Vagina (tissue), 2 donors: Measurements from ENCODE around the gene NEDD4L. TPM values are rescaled to one million over a fixed set of nuclear protein-coding genes. Genes with fewer than 3 reads are reported as not detected.
A peak's percentile ranks its signal among the peaks of the same experiment; 100 is the strongest.
"Not testable (repeated sequence)": the region's sequence is repeated elsewhere in the genome, so short reads cannot be mapped to it uniquely, and the experiment has no call there.

Experiments
- DNase-seq, 2 donors: peaks; one replicate each; pipeline ENCODE4 v3.0.0-alpha.2; 2017; ENCODE audit errors: extremely low spot score in 2 of 2
- H3K27ac ChIP-seq: fragments of 200-600 bp; sonication (generic); one replicate; pipeline ENCODE4 v1.5.1; 2019
- H3K27me3 ChIP-seq: fragments of 200-600 bp; sonication (generic); one replicate; pipeline ENCODE4 v1.5.1; 2019
- H3K36me3 ChIP-seq, 2 donors: fragments of 200-600 bp; sonication (generic); one replicate each; pipeline ENCODE4 v1.5.1; 2017 to 2019
- H3K4me1 ChIP-seq: fragments of 200-600 bp; sonication (generic); one replicate; pipeline ENCODE4 v1.5.1; 2019
- H3K4me3 ChIP-seq, 2 donors: fragments of 200-600 bp; sonication (generic); 1 replicate in 1 of 2; 2 replicates in 1 of 2; pipeline ENCODE4 v1.5.1; 2016 to 2019
- H3K9me3 ChIP-seq: fragments of 200-600 bp; sonication (generic); one replicate; pipeline ENCODE4 v1.5.1; 2019
- POLR2A ChIP-seq, 2 donors: fragments of 450-650 bp; IDR thresholded peaks; one replicate each; pipeline ENCODE4 v1.6.1; 2017; ENCODE audit warnings: antibody characterized with exemption in 2 of 2, mild to moderate bottlenecking in 2 of 2, moderate library complexity in 2 of 2
- POLR2AphosphoS5 ChIP-seq, 2 donors: sonication (generic); formaldehyde crosslinking; IDR thresholded peaks; one replicate each; pipeline ENCODE4 v1.9.0; 2017; ENCODE audit warnings: antibody characterized with exemption in 2 of 2, mild to moderate bottlenecking in 2 of 2, low read depth in 1 of 2; ENCODE audit not compliant: insufficient read depth in 1 of 2
- intact Hi-C: fragments of 100-400 bp; cut with DNase I; formaldehyde crosslinking; loops from one replicate; pipeline ENCODE4 v1.15.1; 2023
- total RNA-seq: library from RNA; depleted of rRNA; stranded (reverse); fragments of >200 nt; gene quantifications from one replicate; pipeline ENCODE4 v1.2.3, GENCODE V29; 2016
- TF ChIP-seq, protein P1 (sequence below), 3 experiments: fragments of 450-650 bp in 2 of 3; fragments of 200-600 bp in 1 of 3; sonication (generic) in 1 of 3; IDR thresholded peaks; one replicate each; pipeline ENCODE4 v1.5.1; 2017 to 2019; ENCODE audit warnings: antibody characterized with exemption in 3 of 3, mild to moderate bottlenecking in 2 of 3, moderate library complexity in 2 of 3

NEDD4L gene
- 42.2 TPM for total RNA-seq

DNA sequence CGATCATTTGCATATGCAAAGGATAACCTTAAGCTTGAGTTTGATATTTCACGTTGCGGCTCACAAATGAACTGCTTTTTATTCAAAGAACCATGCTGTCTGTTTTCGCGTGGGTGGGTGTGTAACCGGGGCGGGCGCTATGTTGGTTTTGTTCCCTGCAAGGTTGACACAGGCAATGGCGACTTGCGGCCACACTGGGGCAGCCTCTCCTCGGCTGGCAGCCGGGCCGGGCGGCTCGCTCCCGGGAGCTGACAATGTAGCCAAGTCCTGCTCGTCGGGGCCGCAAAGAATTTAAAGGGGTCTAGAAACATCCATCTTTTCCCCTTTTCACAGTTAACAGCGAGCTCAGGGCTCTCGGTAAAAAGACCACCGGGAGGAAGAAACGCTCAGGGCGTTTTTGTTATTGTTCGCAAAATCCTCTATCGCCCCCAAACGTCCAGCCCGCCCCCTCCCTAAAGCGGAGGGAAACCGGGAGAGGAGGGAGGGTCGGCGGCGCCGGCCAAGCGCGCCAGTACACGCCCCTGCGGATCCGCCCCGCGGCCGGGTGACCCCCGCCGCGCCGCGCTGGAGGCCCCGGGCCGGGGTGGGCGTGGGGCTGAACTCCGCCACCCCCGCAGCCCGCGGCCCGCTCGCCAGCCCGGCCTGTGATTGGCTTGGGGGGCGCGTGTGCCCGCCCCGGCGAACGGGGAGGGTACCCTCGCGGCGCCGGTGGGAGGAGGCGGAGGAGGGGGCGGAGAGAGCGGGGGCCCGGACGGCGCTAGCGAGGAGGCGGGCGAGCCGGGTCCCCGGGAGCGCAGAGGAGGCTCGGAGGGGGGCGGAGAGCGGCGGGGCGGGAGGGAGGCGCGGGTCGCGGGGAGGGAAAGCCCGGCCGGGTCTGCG, at the start of gene NEDD4L:
NEDD4L (plus strand) TSS at position 736 of the 879 bp plus-strand sequence. CDS start 435 bp downstream, outside the sequence.
- peak in 1 of 2 donors; percentile 94 for DNase-seq
- peaks cover 25% of the 10 kb centered on the region for H3K4me1 ChIP-seq
- peak within 1 kb of the TSS; percentile 85 for H3K27ac ChIP-seq
- TF ChIP-seq, protein P1, sequence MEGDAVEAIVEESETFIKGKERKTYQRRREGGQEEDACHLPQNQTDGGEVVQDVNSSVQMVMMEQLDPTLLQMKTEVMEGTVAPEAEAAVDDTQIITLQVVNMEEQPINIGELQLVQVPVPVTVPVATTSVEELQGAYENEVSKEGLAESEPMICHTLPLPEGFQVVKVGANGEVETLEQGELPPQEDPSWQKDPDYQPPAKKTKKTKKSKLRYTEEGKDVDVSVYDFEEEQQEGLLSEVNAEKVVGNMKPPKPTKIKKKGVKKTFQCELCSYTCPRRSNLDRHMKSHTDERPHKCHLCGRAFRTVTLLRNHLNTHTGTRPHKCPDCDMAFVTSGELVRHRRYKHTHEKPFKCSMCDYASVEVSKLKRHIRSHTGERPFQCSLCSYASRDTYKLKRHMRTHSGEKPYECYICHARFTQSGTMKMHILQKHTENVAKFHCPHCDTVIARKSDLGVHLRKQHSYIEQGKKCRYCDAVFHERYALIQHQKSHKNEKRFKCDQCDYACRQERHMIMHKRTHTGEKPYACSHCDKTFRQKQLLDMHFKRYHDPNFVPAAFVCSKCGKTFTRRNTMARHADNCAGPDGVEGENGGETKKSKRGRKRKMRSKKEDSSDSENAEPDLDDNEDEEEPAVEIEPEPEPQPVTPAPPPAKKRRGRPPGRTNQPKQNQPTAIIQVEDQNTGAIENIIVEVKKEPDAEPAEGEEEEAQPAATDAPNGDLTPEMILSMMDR (IDR thresholded peaks at IDR 0.05): peak; percentile 36 to 64 (median 63)
- TF ChIP-seq POLR2A (IDR thresholded peaks at IDR 0.05) (no peak), POLR2AphosphoS5 (IDR thresholded peaks at IDR 0.05; ENCODE audit: insufficient read depth in 1 of 2, low read depth in 1 of 2) (peak in 1 of 2 donors; percentile 69)
- no peaks in the 10 kb centered on the region for H3K27me3 ChIP-seq
- peak within 1 kb of the TSS; percentile 70 to 74 for H3K4me3 ChIP-seq
- H3K9me3 ChIP-seq: no peaks in the 10 kb centered on the region
- H3K36me3 ChIP-seq: no peaks in the 10 kb centered on the region
- intact Hi-C loops: no loop called here

DNA sequence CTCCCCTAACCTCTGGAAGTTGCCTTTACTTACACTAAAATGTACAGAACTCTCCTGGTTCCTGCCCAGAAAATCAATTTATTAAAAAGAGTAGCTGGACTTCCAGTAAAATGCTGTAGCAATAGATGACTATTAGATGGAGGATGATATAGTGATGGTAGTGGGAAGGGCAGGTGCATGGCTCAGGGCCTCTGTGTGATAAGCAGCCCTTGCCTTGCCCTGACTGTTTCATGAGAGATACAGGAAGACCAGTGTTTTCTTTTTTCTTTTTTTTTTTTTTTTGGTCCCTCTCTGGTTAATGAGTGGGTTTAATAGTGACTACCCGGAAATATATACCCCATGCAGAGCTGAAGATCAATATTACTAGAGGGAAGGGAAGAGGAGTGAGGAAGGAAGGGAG, 48.7 kb upstream of the NEDD4L start:
- no peak for DNase-seq
- Histone ChIP-seq H3K27me3 (no peaks in the 10 kb centered on the region), H3K9me3 (no peaks in the 10 kb centered on the region), H3K36me3 (no peaks in the 10 kb centered on the region), H3K27ac (no peak overlapping the region), H3K4me3 (no peak overlapping the region), H3K4me1 (no peaks in the 10 kb centered on the region)
- TF ChIP-seq POLR2AphosphoS5 (IDR thresholded peaks at IDR 0.05; ENCODE audit: insufficient read depth in 1 of 2, low read depth in 1 of 2) (no peak), POLR2A (IDR thresholded peaks at IDR 0.05) (no peak)
- TF ChIP-seq, protein P1 (IDR thresholded peaks at IDR 0.05): no peak
- intact Hi-C loops: no loop called here

DNA sequence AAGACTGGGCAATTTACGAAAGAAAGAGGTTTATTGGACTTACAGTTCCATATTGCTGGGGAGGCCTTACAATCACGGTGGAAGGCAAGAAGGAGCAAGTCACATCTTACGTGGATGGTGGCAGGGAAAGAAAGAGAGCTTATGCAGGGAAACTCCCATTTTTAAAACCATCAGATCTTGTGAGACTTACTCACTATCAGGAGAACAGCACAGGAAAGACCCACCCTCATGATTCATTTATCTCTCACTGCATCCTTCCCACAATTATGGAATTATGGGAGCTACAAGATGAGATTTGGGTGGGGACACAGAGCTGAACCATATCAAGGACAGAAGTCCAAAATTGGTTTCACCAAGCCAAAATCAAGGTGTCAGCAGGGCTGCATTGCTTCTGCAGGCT, 47.1 kb upstream of the NEDD4L start:
- H3K9me3 ChIP-seq, H3K36me3 ChIP-seq, H3K4me1 ChIP-seq, H3K27me3 ChIP-seq, H3K27ac ChIP-seq, H3K4me3 ChIP-seq, DNase-seq, intact Hi-C loops: not testable (repeated sequence)

DNA sequence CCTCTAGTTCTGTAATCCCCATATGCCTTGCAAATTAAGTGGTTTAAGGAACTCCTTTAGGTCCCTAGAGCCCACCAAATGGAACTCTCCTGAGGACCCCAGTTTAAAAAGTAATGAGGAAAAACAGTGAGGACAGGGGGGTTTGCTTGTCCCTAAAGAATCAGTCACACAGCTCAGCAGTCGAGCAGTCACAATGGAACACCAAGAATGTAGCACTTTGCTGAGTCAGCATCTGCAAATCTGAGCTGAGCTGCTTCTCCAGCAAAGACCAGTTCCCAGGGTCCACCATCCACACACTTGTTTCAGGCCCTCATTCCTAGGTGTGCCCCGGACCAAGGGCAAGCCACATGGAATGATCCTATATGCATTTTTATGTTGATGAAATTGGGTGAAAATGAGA, 46.2 kb upstream of the NEDD4L start:
- no peaks in the 10 kb centered on the region for H3K4me1 ChIP-seq
- no peaks in the 10 kb centered on the region for H3K9me3 ChIP-seq
- no peak overlapping the region for H3K4me3 ChIP-seq
- no peaks in the 10 kb centered on the region for H3K36me3 ChIP-seq
- H3K27ac ChIP-seq: no peak overlapping the region
- DNase-seq: no peak
- H3K27me3 ChIP-seq: no peaks in the 10 kb centered on the region
- intact Hi-C loops: no loop called here
- TF ChIP-seq POLR2AphosphoS5 (IDR thresholded peaks at IDR 0.05; ENCODE audit: insufficient read depth in 1 of 2, low read depth in 1 of 2): no peak
- no peak for TF ChIP-seq POLR2A (IDR thresholded peaks at IDR 0.05)
- TF ChIP-seq, protein P1 (IDR thresholded peaks at IDR 0.05): no peak

DNA sequence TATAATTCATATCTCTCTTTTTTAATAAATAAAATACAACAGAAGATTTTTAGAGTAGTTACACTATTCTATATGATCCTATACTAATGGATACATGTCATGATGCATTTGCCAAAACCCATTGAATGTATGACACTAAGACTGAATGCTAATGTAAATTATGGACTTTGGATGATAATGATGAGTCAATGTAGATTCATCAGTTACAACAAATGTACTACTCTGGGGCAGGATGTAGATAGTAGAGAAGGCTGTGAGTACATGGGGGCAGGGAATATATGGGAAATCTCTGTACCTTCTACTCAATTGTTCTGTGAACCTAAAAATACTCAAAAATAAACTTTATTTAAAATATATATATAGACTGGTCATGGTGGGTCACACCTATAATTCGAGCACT, 45.6 kb upstream of the NEDD4L start:
- no peaks in the 10 kb centered on the region for H3K36me3 ChIP-seq
- no peak for DNase-seq
- no peaks in the 10 kb centered on the region for H3K9me3 ChIP-seq
- TF ChIP-seq POLR2AphosphoS5 (IDR thresholded peaks at IDR 0.05; ENCODE audit: insufficient read depth in 1 of 2, low read depth in 1 of 2) (no peak), POLR2A (IDR thresholded peaks at IDR 0.05) (no peak)
- TF ChIP-seq, protein P1 (IDR thresholded peaks at IDR 0.05): no peak
- H3K4me1 ChIP-seq: no peaks in the 10 kb centered on the region
- no peak overlapping the region for H3K27ac ChIP-seq
- intact Hi-C loops: no loop called here
- no peaks in the 10 kb centered on the region for H3K27me3 ChIP-seq
- no peak overlapping the region for H3K4me3 ChIP-seq
